ENCODE results near the gene LCLAT1.
"Not testable (repeated sequence)": the region's sequence is repeated elsewhere in the genome, so short reads cannot be mapped to it uniquely, and the experiment has no call there.

Gene LCLAT1

DNA sequence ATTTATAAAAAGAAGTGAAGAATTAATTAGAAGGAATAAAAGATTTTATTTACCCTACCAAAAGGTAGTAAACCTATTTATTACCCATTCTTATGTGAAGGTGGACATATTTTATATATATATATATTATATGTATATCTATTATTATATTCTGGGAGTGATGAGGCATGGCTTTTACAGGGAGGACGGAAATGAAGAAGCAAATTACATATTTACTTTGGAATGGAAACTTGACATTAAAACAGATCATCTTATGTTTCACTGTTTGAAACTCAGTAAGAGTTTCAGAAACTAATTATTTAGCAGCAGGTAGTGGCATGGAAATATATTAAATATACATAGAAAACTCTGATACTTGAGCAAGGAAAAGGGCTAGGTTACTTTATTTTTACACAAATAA lies 143.4 kb downstream of the LCLAT1 start:
- no peak for DNase-seq (ENCODE audit: low read depth in 2 of 2)

DNA sequence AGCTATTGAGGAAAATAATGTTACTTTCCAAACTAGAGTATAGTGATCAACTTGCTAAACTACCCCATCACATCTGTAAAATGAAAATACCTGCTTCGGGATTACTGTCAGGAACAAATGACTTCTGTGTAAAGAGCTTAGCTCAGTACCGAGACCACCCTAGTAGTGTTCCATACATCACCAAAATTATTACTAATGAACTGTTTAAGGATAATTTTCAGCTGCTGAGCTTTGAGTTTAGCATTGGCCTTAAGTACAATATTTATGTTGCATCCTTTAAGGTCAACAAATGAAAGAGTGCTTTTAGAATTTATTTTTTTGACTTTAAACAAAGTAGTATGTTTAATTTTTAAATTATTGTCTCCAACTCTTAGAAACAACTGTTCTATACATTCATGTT lies 144.1 kb downstream of the LCLAT1 start:
- no peak for DNase-seq (ENCODE audit: low read depth in 2 of 2)

DNA sequence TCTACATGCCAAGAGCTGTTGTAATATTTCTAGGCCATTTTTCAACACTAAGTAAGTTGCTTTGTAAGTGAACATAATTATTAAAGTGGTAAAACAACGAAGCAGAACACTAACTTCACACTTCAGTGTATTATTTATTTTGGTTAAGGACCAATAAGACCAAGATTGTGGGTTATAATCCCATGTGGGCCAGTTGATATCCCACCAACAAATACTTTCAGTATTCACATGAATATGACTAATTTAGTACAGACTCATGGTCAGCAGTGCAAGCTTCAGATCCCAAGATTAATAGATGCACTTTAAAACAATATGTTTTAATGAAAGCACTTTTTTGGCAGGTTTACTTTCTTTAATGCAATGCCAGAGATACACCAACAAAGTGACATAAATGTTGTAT lies 154.3 kb downstream of the LCLAT1 start:
- no peak for DNase-seq (ENCODE audit: low read depth in 2 of 2)

DNA sequence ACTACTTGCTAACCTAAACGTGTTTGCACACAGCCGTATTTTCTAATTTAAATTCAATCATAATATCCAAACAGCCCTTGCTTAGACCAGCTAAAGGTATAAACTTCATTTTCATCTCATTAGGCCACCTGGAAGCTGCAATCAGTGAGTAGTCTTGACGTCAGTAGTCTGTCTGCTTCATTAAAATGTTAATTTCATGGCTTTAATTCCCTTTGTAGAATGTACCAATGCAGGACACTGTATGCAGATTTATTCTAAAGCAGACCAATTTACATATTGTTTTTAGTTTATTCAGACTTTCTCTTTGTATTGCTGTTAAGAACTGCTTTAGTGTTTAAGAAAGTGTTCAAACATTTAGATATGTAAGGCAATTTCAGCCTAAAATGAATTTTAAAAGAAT lies 158.2 kb downstream of the LCLAT1 start:
- DNase-seq (ENCODE audit: low read depth in 2 of 2): no peak

DNA sequence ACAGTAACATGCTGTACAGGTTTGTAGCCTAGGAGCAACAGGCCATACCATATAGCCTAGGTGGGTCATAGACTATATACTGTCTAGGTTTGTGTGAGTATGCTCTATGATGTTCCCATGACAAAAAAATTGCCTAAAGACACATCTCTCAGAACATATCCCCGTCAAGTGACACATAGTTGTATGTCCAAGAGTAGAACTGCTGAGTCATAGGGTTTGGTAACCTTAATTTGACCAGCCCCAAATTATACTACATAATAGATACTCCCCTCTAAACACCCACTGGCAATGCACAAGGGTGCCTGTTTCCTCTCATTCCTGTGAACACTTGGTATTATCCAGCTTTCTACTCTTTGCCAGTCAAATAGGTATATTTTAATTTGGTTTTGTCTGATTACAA lies 161.6 kb downstream of the LCLAT1 start:
- DNase-seq (ENCODE audit: low read depth in 2 of 2): no peak

DNA sequence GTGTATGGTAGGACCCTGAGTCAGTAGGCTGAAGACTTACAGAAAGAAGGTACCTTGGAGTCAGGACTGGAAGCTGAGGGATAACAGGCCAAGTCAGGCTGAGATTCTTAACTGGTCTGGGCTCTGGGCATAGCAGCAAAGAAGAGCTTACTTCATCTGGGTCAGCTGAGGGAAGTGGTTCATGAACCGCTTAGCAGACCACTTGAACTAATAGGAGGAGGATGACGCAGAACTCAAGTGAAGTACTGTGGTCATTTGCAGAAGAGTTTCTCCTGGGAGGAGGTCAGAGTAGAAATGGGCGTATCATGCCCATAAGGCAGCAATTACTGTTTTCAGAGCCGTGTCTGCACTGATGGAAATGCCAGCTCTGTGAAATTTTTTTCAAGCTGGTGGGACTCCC lies 164.5 kb downstream of the LCLAT1 start:
- DNase-seq (ENCODE audit: low read depth in 2 of 2): no peak

DNA sequence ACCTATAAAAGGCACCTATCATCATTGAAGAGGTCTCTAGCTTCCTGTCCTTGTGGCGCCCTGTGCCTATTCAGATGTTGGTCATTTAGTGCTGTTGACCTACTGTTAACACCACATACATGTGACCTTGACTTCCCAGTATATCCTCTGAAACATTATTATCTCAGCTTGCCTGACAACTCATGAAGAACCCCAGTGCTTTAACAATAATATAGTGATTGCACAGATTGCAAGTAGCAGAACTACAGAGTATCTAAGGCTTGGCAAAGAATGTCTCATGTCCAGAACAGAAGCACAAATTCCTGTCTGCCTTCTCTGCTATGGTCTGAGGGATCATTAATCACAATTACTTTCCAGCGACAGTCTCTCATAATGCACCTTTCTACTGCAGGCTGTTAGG lies 165.3 kb downstream of the LCLAT1 start:
- no peak for DNase-seq (ENCODE audit: low read depth in 2 of 2)

DNA sequence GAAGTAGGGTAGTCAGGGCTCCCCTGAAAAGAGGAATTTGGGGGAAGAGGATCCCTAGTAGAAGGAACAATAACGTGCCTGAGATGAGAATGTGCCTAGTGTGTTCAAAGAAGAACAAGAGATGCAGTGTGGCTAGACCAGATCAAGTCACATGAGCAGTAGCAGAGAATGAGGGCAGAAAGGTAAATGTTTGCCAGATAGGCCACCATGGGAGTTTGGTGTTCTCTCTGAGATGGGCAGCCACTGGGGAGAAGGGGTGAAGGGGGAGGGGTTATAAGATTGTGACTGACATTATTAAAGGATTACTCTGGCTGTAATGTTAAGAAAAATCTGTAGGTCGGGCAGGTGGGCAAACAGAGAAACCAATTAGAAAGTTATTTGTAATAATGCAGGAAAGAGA lies 166.0 kb downstream of the LCLAT1 start:
- DNase-seq (ENCODE audit: low read depth in 2 of 2): no peak

DNA sequence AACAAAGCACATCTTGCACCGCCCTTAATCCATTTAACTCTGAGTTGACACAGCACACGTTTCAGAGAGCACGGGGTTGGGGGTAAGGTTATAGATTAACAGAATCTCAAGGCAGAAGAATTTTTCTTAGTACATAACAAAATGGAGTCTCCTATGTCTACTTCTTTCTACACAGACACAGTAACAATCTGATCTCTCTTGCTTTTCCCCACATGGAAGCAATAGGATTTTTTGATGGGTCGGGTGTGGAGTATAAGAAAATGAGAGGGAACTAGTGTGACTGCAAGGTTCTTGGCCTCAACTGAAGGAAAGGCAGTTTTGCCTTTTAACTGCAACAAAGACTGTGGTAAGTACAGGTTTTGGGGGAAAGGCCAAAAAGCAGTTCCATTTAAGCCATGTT lies 167.2 kb downstream of the LCLAT1 start:
- DNase-seq (ENCODE audit: low read depth in 2 of 2): not testable (repeated sequence)

DNA sequence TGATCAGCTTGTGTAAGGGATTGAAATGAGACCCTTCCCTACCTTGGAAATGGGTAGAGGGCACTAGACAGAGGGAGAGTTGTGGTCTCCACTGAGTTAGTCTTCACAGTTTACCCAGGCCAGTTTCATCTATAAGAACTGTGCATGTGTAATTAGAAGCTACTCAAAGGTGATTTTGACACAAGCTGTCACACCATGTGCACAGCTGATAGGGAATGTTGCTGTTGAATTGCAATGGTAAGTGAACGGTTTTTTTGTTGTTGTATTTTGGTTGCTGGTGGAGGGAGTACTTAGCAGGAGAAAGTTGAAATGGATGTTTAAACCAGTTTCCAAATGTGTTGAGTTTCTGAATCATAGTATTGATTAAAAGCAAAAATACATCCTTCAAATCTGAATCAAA lies 168.9 kb downstream of the LCLAT1 start:
- DNase-seq (ENCODE audit: low read depth in 2 of 2): no peak

DNA sequence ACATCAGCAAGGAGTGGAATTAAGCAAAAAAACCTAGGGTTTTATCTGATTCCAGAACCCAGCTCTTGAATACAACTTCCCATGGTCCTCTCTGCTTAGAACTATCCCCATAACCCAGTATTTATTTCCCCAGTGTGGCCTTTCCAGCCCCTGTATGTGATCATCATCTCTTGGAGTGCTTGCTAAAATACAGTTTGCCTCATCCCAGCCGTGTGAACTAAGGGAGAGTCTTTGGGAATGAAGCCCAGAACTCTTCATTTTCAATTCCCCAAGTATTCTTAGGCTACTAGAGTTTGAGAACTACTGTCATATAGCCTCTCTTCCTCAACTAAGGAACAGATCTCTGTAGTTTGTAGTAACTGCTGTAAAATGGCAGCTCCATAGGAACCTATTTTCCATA lies 173.1 kb downstream of the LCLAT1 start:
- no peak for DNase-seq (ENCODE audit: low read depth in 2 of 2)

DNA sequence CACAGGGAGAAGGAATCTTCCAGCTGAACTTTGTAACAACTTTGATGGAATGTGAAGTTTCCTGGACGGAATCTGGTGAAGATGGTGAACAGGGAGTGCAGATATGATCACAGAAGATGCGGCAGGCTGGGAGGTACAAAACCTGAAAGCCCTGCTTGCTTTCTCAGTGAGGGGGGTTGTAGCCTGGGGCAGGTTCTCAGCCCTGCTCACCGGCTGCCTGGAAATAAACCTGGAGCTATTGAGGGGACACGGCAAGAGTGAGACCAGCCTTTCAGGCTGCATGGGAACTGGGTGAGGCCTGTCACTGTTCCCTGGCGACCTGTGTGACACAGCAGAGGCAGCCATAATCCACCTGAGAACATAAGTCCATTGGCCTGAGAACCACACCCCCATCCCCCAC lies 174.8 kb downstream of the LCLAT1 start:
- DNase-seq (ENCODE audit: low read depth in 2 of 2): no peak

DNA sequence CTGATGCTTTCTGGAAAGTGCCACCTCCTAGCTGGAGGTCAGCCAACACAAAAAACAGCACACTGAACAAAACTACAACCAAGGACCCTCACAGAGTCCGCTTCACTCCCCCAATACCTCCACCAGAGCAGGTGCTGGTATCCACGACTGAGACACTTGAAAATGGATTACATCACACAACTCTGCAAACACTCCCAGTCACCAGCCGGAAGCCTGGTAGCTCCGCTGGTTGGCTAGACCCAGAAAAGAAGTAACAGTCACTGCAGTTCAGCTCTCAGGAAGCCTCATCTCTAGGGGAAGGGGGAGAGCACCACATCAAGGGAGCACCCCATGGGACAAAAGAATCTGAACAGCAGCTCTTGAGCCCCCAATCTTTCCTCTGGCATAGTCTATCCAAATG lies 175.4 kb downstream of the LCLAT1 start:
- DNase-seq (ENCODE audit: low read depth in 2 of 2): no peak

DNA sequence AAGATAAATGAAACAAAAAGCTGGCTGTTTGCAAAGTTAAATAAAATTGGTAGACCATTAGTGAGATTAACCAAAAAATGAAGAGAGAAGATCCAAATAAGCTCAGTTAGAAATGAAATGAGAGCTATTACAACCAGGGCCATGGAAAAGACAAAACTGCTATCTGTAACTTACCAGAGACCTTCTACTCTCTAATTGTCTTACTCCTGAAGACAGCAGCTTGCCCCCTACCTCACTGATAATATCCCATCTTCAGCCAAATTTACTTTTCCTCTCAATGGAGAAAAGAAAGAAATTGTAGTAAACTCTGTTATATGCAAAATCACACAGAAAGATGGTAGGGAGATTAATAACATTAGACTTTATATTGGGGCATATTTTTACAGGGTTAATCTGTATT lies 178.2 kb downstream of the LCLAT1 start:
- no peak for DNase-seq (ENCODE audit: low read depth in 2 of 2)

DNA sequence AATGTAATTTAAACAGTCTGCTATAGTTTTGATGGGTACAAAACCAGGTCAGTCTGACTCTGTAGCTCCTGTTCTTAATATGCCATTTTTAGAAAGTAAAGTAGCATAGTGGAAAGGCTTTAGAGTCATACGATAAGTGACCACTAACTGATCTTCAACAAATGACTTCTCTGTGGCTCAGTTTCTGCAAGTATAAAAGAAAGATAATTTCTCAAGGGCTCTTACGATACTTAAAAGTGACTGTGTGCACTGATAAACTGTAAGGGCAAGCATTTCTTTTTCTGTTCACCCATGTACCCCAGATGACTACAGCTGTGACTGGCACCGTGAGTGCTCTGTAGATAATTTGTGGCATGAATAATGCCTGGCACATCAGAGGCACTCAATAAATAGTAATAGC lies 178.7 kb downstream of the LCLAT1 start:
- DNase-seq (ENCODE audit: low read depth in 2 of 2): no peak

DNA sequence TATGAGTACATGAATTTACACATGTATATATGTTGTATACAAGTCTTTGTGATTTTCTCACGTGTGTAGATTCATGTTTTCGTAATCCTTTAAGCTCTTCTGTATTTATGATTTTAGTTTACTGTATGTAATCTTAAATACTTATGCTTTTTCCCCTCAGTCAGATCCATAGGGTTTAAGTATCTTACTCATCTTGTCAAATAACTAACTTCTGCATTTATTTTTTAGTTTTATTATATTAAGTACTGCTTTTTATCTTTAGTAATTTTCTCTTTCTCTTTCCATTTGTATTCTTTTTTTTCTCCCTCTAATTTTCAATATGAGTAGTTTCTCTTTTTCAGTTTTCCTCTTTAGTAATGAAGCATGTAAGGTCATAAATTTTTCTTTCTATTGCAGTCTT lies 179.4 kb downstream of the LCLAT1 start:
- no peak for DNase-seq (ENCODE audit: low read depth in 2 of 2)

DNA sequence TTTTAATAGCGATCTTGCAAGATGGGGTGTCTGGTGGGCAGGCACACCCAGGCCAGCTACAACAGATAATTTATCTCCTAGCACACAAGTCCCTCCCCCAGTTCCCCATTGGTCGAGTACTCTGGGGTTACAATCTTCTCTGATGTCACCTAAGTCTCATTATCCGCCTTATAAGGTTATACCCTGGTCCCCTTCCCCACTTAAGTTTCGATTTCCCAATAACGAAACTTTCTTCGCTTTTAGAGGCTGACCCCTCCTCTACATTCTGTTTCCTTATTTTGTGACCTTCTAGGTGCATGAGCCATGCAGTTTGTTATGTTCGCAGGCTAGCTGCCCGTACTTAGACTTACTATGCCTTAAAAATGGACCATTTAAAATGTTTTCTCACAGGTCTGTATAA lies 180.1 kb downstream of the LCLAT1 start:
- no peak for DNase-seq (ENCODE audit: low read depth in 2 of 2)

DNA sequence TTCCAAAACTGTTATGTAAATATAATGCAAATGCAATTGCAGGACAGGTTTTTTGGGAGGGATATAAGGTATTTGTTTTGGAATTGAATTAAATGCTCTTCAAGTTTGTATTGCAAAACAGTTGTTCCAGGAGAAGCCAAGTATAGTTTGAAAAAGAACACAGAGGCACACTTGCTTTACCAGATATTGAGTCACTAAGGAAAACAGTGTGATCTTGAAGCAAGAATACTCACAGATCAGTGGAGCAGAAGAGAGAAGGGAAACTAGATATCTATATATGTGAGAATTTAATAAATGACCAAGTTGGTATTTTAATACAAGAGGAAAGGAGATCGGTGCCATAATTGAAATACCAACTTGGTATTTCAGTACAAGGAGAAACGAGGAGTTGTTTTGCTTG lies 181.3 kb downstream of the LCLAT1 start:
- DNase-seq (ENCODE audit: low read depth in 2 of 2): no peak

DNA sequence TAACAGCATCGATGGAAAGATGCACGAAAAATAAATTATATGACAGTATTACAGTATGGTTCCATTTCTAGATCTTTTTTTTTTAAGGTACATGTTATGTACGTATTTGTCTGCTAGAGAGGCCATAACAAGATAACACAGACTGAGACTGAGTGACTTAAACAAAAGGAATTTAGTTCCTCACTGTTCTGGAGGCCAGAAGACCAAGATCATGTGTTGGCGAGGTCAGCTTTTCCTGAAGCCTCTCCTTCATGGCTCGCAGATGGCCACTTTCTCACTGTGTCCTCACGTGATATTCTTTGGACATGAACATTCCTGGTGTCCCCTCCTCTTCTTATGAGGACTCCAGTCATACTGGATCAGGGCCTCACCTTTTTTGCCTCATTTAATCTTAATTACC lies 182.8 kb downstream of the LCLAT1 start:
- DNase-seq (ENCODE audit: low read depth in 2 of 2): no peak

DNA sequence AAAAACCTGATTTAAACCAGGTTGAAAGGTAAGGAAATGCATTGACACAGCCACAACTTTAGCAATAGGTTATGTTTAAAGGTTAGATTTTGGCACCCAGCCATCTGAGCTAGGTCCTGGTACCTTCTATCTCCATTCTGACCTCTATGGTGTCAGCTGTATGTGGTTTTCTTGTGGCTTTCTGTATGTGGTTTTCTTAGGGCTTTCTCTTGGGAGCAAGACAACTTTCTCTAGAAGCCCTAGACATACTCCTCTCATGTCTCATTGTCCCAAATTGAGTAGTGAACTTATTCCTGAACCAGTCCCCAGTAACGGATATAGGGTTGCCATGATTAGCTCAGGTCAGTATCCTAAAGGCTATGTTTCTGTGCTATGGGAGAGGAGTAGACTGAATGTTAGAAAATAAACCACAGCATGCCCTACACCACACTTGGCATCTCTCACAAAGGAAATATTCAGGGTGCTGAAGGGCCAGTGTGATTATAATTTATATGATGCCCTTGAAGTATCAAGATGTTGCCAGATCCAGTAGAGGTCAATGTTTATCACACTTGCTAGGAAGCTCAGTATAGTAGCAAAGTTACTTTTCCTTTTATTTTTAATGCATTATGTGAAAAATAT lies 184.1 kb downstream of the LCLAT1 start:
- no peak for DNase-seq (ENCODE audit: low read depth in 2 of 2)

DNA sequence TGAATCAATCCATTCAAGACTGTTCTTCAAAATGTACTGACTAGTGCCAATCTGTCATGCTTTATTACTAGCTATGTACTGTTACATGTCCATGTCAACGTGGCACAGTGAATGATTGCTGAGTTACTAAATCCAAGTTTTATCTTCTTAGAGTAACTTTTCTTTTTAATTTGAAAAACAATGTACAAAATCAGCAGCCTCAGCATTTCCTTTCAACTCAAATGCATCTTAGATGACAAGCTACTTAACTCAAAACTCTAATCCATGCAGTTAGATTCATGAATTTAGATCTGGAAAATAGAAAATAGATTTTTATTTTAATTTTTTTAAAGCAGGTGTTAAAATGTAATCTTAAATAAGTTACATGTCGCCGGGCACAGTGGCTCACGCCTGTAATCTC lies 186.0 kb downstream of the LCLAT1 start:
- no peak for DNase-seq (ENCODE audit: low read depth in 2 of 2)

DNA sequence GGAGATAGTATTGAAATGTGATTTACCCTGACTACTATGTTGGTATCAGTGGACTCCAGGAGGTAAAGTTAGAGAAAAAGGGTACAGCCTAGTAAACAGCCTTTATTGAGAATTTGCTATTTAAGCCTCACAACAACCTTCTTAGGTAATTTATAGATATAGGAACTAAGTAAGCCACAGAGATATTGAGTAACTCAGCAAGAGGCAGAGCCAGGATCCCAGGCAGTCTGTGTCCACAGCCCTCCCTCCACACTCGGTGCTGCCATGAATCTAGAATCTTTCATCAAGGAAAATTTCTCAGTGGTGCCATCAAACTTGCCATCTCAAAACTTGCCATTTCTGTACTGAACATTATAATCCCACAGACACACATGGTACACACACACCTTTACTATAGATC lies 189.3 kb downstream of the LCLAT1 start:
- DNase-seq (ENCODE audit: low read depth in 2 of 2): no peak

DNA sequence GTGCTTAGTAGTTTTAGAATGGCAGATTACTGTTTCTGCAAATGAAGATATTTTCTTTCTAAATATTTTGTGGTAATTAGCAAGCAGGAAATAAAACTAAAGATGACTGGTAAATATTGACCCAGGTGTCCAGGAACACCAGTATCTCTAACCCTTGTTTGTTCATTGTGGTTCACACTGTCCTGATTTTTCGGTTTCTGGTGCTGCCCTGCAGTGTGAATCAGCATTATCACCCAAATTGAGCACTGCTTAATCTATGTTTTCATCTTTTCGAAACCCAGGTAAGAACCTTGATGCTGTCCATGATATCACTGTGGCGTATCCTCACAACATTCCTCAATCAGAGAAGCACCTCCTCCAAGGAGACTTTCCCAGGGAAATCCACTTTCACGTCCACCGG lies 192.8 kb downstream of the LCLAT1 start:
- no peak for DNase-seq (ENCODE audit: low read depth in 2 of 2)

DNA sequence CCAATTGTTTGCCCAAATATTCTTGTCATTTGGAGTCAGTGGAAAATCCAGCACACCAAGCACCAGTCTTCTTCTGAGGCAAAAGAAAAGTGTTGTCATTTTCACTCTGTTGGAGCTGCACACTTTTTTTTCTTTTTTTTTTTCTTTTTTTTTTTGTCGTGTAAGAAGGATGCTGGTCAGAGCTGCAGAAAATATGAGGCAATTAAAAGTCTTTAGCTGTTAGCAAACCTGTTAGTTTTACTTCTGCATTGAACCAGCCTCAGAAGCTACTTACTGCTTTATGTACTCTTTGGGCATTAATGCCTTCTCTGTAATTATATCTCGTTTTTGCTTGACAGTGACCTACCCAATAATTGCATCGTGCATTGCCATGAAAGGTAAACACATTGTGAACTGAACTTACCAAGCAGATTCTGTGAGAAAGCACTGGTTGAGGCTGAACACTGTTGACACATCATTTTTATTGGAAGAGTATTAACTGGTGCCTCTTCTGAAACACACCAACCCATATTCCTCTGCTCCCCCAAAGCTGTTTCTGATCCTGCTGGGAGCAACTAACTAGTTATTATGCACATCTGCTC lies 194.8 kb downstream of the LCLAT1 start:
- no peak for DNase-seq (ENCODE audit: low read depth in 2 of 2)
